Measurements from ENCODE around the gene NTSR1. TPM values are rescaled to one million over a fixed set of nuclear protein-coding genes. Genes with fewer than 3 reads are reported as not detected.

Gene NTSR1
- total RNA-seq, 4 donors from 2014 or later: 0.04 to 0.13 TPM; not detected in 2

DNA sequence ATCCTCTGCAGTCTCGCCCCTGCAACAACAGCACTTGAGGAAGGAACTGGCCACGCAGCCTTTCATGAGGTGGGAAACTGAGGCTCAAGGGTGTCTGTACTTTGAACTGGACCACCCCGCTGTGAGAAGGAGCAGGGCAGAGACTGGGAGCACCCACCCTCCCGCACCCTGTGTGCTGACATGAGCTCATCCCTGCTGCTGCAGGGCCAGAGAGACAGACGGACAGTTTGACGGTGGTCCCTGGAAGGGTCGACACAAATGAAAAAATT, 70.7 kb downstream of the NTSR1 start:
- peaks cover 4 to 8% of the 10 kb centered on the region in 2 donors for H3K4me1 ChIP-seq
- H3K4me3 ChIP-seq: no peak overlapping the region
- peaks cover 0 to 2% (median 0%) of the 10 kb centered on the region in 3 donors for H3K27me3 ChIP-seq
- DNase-seq (no peak), ATAC-seq (no peak)
- no peak overlapping the region for H3K27ac ChIP-seq
- no peaks in the 10 kb centered on the region for H3K36me3 ChIP-seq
- intact Hi-C loops (cut with DNase I; ENCODE audit: low total_unique reads) (no loop called here), in situ Hi-C loops (cut with MboI; ENCODE audit: low sequenced_read_pairs in 4 of 4) (loop anchor here in 1 of 4 donors (25.0 kb wide), 1 partner anchor 117 kb away; no protein-coding TSS in a partner anchor)
- H3K9me3 ChIP-seq: no peaks in the 10 kb centered on the region
- TF ChIP-seq POLR2A (IDR thresholded peaks at IDR 0.05): no peak

DNA sequence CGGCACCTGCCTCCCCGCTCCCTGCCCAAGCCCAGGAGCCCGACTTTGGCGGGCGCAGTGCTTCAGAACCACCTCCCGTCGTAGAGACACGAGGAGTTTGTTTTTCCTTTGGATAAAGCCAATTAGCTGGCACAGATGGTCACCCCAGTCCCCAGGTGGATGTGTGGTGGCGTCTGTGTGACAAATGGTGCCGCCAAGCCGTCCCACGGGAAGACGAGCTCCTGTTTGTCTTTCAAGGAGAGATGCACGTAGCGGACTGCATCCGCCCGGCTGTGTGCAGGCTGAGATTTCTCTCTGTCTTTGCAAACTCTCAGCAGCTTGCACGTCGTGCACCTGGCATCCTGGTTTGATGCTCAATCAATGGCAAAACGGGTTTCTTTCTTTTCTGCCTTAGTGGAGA, 71.6 kb downstream of the NTSR1 start:
- Histone ChIP-seq H3K36me3 (no peaks in the 10 kb centered on the region), H3K27ac (no peak overlapping the region), H3K27me3 (no peaks in the 10 kb centered on the region), H3K9me3 (no peaks in the 10 kb centered on the region), H3K4me1 (peaks cover 4 to 8% of the 10 kb centered on the region in 2 donors), H3K4me3 (no peak overlapping the region)
- DNase-seq: no peak
- in situ Hi-C loops (cut with MboI; ENCODE audit: low sequenced_read_pairs in 4 of 4) (loop anchor here in 1 of 4 donors (25.0 kb wide), 1 partner anchor 118 kb away; no protein-coding TSS in a partner anchor), intact Hi-C loops (cut with DNase I; ENCODE audit: low total_unique reads) (no loop called here)
- no peak for ATAC-seq
- TF ChIP-seq, protein P1, sequence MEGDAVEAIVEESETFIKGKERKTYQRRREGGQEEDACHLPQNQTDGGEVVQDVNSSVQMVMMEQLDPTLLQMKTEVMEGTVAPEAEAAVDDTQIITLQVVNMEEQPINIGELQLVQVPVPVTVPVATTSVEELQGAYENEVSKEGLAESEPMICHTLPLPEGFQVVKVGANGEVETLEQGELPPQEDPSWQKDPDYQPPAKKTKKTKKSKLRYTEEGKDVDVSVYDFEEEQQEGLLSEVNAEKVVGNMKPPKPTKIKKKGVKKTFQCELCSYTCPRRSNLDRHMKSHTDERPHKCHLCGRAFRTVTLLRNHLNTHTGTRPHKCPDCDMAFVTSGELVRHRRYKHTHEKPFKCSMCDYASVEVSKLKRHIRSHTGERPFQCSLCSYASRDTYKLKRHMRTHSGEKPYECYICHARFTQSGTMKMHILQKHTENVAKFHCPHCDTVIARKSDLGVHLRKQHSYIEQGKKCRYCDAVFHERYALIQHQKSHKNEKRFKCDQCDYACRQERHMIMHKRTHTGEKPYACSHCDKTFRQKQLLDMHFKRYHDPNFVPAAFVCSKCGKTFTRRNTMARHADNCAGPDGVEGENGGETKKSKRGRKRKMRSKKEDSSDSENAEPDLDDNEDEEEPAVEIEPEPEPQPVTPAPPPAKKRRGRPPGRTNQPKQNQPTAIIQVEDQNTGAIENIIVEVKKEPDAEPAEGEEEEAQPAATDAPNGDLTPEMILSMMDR (IDR thresholded peaks at IDR 0.05 in 4 of 5, conservative IDR thresholded peaks at IDR 0.05 in 1 of 5): no peak

DNA sequence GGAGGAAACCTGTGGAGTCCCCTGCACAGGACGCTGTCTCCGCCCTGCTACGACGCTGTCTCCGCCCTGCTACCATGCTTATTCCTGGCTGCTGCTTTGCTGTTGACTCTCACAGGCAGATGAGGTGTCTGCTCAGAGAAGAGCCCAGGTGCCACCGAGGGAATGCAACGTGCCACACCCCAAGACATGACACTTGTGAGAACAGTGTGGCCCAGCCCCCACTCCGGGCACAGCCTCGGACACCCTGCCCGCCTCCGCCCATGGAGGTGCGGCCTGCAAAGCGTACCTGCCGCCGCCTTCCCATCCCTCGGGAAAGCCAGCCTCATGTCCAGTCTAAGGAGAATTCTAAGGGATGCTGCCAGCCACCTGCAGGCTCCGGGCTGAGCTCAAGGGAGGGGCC, 72.1 kb downstream of the NTSR1 start:
- ATAC-seq: no peak
- in situ Hi-C loops (cut with MboI; ENCODE audit: low sequenced_read_pairs in 4 of 4): loop anchor here in 1 of 4 donors (25.0 kb wide), 1 partner anchor 118 kb away; no protein-coding TSS in a partner anchor

DNA sequence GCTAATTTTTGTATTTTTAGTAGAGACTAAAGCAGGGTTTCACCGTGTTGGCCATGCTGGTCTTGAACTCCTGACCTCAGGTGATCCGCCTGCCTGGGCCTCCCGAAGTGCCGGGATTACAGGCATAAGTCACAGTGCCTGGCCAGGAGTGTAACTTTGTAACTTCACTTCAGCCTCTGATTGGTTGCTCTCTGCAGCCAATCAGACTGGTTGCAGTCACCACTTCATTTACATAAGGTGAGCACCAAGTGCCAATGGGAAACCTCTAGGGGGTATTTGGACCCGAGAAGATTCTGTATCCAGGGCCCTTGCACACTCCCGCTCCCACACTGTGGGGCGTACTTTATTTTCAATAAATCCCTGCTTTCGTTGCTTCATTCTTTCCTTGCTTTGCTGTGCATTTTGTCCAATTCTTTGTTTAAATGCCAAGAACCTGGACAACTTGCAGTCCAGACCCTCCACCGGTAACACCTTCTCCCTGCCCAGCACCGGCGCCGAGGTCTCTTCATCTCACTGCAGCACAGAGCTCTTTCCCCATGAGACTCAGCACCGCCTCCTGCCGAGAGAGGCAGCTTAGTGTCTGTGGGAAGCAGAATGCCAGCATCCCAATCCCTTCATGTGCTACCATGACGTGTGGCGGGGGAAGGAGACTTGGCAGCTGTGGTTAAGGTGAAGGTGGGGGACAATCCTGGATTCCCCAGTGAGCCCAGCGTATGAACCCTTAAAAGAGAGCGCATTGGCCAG, 73.7 kb downstream of the NTSR1 start:
- intact Hi-C loops (cut with DNase I; ENCODE audit: low total_unique reads): no loop called here
- Histone ChIP-seq H3K27me3 (no peaks in the 10 kb centered on the region), H3K36me3 (no peaks in the 10 kb centered on the region), H3K4me3 (no peak overlapping the region), H3K27ac (no peak overlapping the region), H3K4me1 (peaks cover 0 to 8% of the 10 kb centered on the region in 2 donors), H3K9me3 (no peaks in the 10 kb centered on the region)
- in situ Hi-C loops (cut with MboI; ENCODE audit: low sequenced_read_pairs in 4 of 4): loop anchor here in 1 of 4 donors (25.0 kb wide), 1 partner anchor 120 kb away; no protein-coding TSS in a partner anchor
- DNase-seq (no peak), ATAC-seq (no peak)
- TF ChIP-seq POLR2A (IDR thresholded peaks at IDR 0.05): no peak
- TF ChIP-seq, protein P1 (IDR thresholded peaks at IDR 0.05 in 4 of 5, conservative IDR thresholded peaks at IDR 0.05 in 1 of 5): no peak

More for the DNA sequence above, 72.1 kb downstream of the NTSR1 start:
- no peak for DNase-seq
- Histone ChIP-seq H3K27me3 (no peaks in the 10 kb centered on the region), H3K9me3 (no peaks in the 10 kb centered on the region), H3K36me3 (no peaks in the 10 kb centered on the region), H3K27ac (no peak overlapping the region), H3K4me1 (peaks cover 4 to 8% of the 10 kb centered on the region in 2 donors), H3K4me3 (no peak overlapping the region)
- TF ChIP-seq, protein P1 (IDR thresholded peaks at IDR 0.05 in 4 of 5, conservative IDR thresholded peaks at IDR 0.05 in 1 of 5): no peak
- TF ChIP-seq POLR2A (IDR thresholded peaks at IDR 0.05): no peak
- intact Hi-C loops (cut with DNase I; ENCODE audit: low total_unique reads): no loop called here

DNA sequence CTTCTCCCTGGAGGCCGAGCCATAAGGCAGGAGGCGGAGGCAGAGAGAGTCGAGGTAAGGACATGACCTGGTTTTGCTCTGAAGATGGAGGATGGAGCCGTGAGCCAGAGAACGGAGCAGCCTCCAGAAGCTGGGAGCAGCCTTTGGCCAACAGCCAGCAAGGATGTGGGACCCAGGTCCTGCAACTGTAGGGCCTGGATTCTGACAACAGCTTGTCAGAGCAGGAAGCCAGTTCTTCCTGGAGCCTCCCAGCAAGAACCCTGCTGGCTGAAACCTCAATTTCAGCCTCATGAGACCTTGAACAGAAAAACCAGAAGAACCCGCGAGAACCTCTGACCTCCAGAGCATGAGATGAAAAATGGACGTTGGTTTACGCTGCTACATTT, 74.2 kb downstream of the NTSR1 start:
- Histone ChIP-seq H3K4me1 (peaks cover 0 to 8% of the 10 kb centered on the region in 2 donors), H3K9me3 (no peaks in the 10 kb centered on the region), H3K4me3 (no peak overlapping the region), H3K36me3 (no peaks in the 10 kb centered on the region), H3K27me3 (no peaks in the 10 kb centered on the region), H3K27ac (peak overlapping the region in 2 of 4 donors; percentile 10 to 17)
- intact Hi-C loops (cut with DNase I; ENCODE audit: low total_unique reads) (no loop called here), in situ Hi-C loops (cut with MboI; ENCODE audit: low sequenced_read_pairs in 4 of 4) (loop anchor here in 1 of 4 donors (25.0 kb wide), 1 partner anchor 121 kb away; no protein-coding TSS in a partner anchor)
- ATAC-seq (no peak), DNase-seq (no peak)
- TF ChIP-seq POLR2A (IDR thresholded peaks at IDR 0.05): no peak
- TF ChIP-seq, protein P1 (IDR thresholded peaks at IDR 0.05 in 4 of 5, conservative IDR thresholded peaks at IDR 0.05 in 1 of 5): no peak
